HG03045 (cell line): ENCODE results near the gene MICU1.
"Not testable (repeated sequence)": the region's sequence is repeated elsewhere in the genome, so short reads cannot be mapped to it uniquely, and the experiment has no call there.

ENCODE experiments used
- ATAC-seq: cut with Tn5 transposase; IDR thresholded peaks from one replicate; pipeline ENCODE4 v1.9.1; 2021; ENCODE audit warnings: mild to moderate bottlenecking, moderate library complexity; ENCODE audit not compliant: unreplicated experiment

Gene MICU1

DNA sequence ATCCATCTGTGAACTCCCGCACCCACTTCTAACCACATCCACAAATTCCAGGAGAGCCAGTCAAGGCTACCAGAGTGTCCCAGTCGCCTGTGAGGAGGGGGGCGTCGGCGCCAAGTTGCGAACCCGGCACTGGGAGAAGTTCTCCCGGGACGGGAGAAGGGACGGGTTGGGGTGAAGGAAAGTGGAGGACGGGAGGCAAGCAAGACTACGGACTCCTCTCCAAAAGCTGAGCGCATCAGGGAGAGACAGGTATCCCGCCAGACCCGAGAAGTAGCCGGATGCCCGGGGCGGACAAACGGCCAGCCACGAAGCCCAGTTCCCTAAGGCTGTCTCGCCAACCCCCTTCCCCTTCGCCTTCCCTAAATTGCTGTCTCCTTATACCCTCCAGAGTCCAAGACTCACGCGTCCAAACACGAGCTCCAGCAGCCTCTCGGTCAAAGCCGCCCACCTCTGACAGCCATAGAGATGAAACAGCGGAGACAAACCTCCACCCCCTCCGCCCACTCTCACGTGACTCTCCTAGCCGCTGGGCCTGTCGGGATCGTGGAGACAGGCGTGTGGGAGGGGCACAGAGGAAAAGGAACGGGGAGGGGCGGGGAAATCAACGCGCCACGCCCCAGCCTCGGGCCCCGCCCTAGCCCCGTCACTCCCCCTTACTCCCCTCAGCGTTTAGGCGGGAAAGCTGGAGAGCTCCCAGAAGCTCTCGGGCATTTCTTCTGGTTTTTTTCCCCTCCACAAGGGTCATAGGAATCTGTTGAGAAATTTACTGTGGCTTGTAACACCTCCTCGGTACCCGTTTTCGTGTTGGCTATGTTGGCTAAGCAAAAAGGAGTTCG lies at the start of gene MICU1:
MICU1 (minus strand) TSS at position 472 of the 836 bp plus-strand sequence. CDS start 59,286 bp downstream, outside the sequence.
- peak; percentile 98 for ATAC-seq

GRCh38 chr10:72674174-72674573 lies 48.3 kb upstream of the MICU1 start:
- ATAC-seq = not testable (repeated sequence)

- no peak for ATAC-seq
Observed at GRCh38 chr10:72673280-72673679, 47.4 kb upstream of the MICU1 start.

GRCh38 chr10:72667207-72667864 lies 41.5 kb upstream of the MICU1 start:
- no peak for ATAC-seq

GRCh38 chr10:72665925-72666324 lies 40.0 kb upstream of the MICU1 start:
- ATAC-seq = no peak

DNA sequence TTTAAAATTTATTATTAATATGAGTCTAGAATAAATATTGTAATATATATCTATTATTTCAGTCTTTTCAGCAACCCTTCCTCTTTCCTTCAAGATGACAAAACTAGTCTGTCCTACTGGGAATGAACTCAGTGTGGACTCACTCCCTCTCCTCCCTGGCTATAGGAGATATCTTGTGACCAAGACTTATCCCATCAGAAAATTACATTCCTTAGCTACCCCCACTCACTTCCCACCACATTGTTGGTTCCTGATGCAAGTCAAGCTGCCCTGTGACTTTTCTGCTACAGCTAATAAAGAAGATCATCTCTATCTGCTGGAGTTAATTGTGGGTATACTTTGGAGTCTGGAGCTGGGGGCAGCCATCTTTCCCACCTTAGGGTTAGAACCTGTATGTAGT lies 38.1 kb upstream of the MICU1 start:
- ATAC-seq = no peak

GRCh38 chr10:72661431-72661830 lies 35.6 kb upstream of the MICU1 start:
- ATAC-seq = no peak

DNA sequence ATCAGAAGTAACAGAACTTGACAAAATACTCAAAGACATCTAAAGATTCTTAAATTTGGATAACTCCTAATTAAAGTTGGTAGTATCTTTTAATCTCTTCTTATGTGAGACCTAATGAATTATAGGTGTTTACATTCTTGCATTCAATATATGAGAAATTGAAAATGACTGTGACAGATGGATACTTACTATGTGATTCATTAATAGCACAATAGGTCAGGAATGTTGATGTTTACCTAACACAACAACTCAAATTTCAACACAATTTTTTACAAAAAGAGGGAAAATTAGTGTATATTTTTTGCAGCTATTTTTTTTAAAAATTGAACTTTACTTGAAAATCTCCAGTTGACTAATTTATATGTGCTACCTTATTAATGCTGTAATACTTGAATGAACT lies 34.3 kb upstream of the MICU1 start:
- no peak for ATAC-seq

GRCh38 chr10:72659694-72660093 lies 33.8 kb upstream of the MICU1 start:
- no peak for ATAC-seq

- ATAC-seq = no peak
Observed at GRCh38 chr10:72658696-72659400, 33.0 kb upstream of the MICU1 start.

- ATAC-seq = no peak
Observed at GRCh38 chr10:72654720-72655119, 28.8 kb upstream of the MICU1 start.

DNA sequence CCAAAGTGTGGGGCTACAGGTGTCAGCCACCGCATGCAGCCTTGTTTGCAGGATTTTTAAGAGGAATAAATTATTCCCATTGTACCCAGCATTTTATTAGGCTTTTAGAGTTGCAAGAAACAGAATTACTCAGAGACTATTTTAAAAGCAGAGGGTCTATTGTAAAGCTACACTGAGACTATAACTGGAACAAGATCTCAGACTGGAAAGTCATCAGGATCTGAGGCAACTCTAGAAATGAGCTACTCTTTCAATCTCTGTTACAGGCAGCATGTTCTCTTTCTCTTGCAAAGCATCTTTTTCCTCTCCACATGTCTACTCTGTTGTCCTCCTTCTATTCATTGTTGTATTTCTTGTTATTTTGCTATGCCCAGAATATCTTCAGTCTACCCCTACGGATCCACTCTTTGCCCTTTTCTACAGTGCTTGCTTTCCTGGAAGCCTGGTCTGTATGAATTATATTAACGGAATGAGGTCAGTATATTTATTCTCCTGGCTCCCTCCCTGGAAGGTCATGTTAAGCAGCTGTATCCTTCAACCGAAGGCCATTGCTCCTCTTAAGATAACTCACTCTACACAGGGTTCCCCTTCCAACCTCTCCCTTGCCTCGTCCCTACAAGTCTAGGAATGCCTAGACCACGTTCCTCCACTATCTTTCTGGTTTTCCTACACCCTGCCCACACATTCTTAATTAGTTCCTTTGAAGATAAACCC lies 27.7 kb upstream of the MICU1 start:
- ATAC-seq = no peak

GRCh38 chr10:72649291-72649690 lies 23.4 kb upstream of the MICU1 start:
- no peak for ATAC-seq

- ATAC-seq = no peak
Observed at GRCh38 chr10:72648301-72648700, 22.4 kb upstream of the MICU1 start.

- ATAC-seq = not testable (repeated sequence)
Observed at GRCh38 chr10:72646971-72647370, 21.1 kb upstream of the MICU1 start.

GRCh38 chr10:72645263-72645858 lies 19.5 kb upstream of the MICU1 start:
- ATAC-seq = no peak

DNA sequence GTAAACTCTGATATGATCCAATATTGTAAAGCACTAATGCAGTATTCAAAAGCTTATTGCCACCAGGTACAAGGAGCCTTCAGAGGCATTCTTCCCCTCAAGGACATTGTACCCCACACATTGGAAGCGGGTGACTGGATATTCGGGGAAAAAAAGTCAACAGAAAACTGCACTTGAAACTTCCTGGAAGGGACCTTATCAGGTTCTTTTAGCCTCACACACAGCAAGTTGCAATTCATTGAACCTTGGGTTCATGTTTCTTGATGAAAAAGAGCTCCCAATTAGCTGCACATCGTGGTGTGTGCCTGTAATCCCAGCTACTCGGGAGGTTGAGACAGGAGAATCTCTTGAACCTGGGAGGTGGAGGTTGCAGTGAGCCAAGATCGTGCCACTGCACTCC lies 16.4 kb upstream of the MICU1 start:
- ATAC-seq = no peak

DNA sequence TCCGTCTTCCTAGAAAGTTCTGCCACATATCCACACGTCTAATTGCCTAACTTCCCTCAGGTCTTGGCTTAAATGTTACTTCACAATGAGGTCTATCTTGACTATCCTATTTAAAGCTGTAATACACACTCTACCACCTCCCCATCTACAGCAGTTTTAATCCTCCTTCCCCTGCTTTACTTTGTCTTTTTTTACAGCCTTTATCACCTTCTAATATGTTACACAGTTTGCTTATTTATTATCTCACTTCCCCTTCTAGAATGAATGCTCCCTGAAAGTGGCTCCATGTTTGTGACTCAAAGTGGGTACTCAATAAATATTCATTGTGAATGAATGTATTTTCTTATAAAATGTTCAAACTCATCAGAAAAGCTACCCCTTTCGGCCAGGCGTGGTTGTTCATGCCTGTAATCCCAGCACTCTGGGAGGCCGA lies 13.6 kb upstream of the MICU1 start:
- ATAC-seq = no peak

- ATAC-seq = no peak
Observed at GRCh38 chr10:72638586-72639440, 12.9 kb upstream of the MICU1 start.

- no peak for ATAC-seq
Observed at GRCh38 chr10:72637398-72637857, 11.5 kb upstream of the MICU1 start.
